Sigmoid colon (tissue), 7 donors: ENCODE data around the gene UGT1A10. TPM values are rescaled to one million over a fixed set of nuclear protein-coding genes. Genes with fewer than 3 reads are reported as not detected.
A peak's percentile ranks its signal among the peaks of the same experiment; 100 is the strongest.

Experiments used
- DNase-seq: peaks from one replicate; pipeline ENCODE4 v3.0.0-alpha.2; 2019
- H3K27ac ChIP-seq, 4 donors: fragments of 200-600 bp; sonication (generic); one replicate each; pipeline ENCODE4 v1.5.1; 2016 to 2019; ENCODE audit warnings: mild to moderate bottlenecking in 1 of 4
- H3K27me3 ChIP-seq, 3 donors: fragments of 200-600 bp; sonication (generic); one replicate each; pipeline ENCODE4 v1.5.1; 2019; ENCODE audit warnings: mild to moderate bottlenecking in 1 of 3
- H3K36me3 ChIP-seq, 4 donors: fragments of 200-600 bp; sonication (generic); one replicate each; pipeline ENCODE4 v1.5.1; 2016 to 2019
- H3K4me1 ChIP-seq, 4 donors: fragments of 200-600 bp; sonication (generic); one replicate each; pipeline ENCODE4 v1.5.1; 2017 to 2019
- H3K4me3 ChIP-seq, 4 donors: fragments of 200-600 bp; sonication (generic); one replicate each; pipeline ENCODE4 v1.5.1; 2017 to 2019; ENCODE audit warnings: mild to moderate bottlenecking in 2 of 4, moderate library complexity in 1 of 4
- H3K9me3 ChIP-seq, 4 donors: fragments of 200-600 bp in 3 of 4; sonication (generic) in 3 of 4; one replicate each; pipeline versions ENCODE4 v1.5.1 to v1.6.1; 2013 to 2019
- CTCF ChIP-seq, 4 experiments: fragments of 450-650 bp in 3 of 4; fragments of 200-600 bp in 1 of 4; IDR thresholded peaks; one replicate each; pipeline ENCODE4 v1.5.1; 2016 to 2019; ENCODE audit warnings: antibody characterized with exemption in 4 of 4, mild to moderate bottlenecking in 3 of 4, moderate library complexity in 2 of 4
- EP300 ChIP-seq, 4 donors: sonication (generic); formaldehyde crosslinking; IDR thresholded peaks; one replicate each; pipeline ENCODE4 v1.6.1; 2017; ENCODE audit warnings: antibody characterized with exemption in 4 of 4
- POLR2A ChIP-seq, 2 donors: fragments of 450-650 bp; IDR thresholded peaks; one replicate each; pipeline ENCODE4 v1.6.1; 2016; ENCODE audit warnings: antibody characterized with exemption in 2 of 2, mild to moderate bottlenecking in 2 of 2, moderate library complexity in 2 of 2
- POLR2AphosphoS5 ChIP-seq, 4 donors: sonication (generic); formaldehyde crosslinking; IDR thresholded peaks; one replicate each; pipeline ENCODE4 v1.6.1; 2017; ENCODE audit warnings: antibody characterized with exemption in 4 of 4
- WGBS, 2 donors: extraction: QIAGEN DNeasy Blood & Tissue Kit; methylation state at CpG; one replicate each; pipeline ENCODE4 v1.1.7; 2013; 5-methylcytosine and 5-hydroxymethylcytosine counted together
- intact Hi-C: fragments of 100-400 bp; cut with DNase I; formaldehyde crosslinking; loops from one replicate; pipeline ENCODE4 v1.15.1; 2023
- polyA plus RNA-seq, 3 donors: library from polyadenylated mRNA; stranded (reverse); fragments of 200-250 nt; gene quantifications; one replicate each; pipeline ENCODE4 v1.2.3, GENCODE V29; 2013
- total RNA-seq, 4 donors: library from RNA; depleted of rRNA; stranded (reverse); fragments of >200 nt; gene quantifications; one replicate each; pipeline ENCODE4 v1.1.0, GENCODE V29; 2016
- donor health status: healthy with polysubstance abuse.
- donor health status: Bipolar disorder and iron deficiency.
- donor health status: healthy.

Gene UGT1A10
- total and polyA plus RNA-seq, 7 donors, result 10.8 to 27.3 (median 19.7) TPM; not detected in 4

DNA sequence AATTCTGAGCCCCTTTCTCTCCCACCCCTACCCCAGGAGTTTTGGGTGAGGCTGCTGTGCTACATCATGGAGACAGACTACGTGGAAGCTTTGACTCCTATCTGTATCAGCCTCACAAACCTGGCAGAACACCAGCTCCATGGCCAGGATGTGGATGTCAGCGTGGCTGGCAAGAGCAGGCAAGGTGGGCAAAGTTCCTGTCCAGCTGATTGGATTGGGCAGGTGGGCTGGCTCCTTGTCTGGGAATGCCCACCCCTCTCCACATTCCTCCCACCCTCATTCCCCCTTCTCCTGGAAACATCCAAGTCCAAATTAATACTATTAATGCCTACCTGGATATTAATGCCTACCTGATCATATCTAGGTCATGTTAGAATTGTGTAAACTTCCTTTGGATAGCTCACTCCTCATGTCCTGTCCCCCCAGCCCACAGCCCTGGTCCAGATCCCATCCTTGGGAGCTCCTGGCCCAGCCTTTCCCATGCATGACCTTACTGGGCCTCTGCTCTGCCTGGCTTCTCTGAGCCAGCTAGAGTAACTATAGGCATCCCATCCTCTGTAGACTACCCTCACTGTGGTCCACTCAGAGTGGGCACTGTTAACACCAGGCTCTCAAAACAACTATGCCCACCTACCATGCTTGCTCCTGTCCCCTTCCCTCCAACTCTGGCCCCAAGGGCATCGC, 166.0 kb downstream of the UGT1A10 start:
- Histone ChIP-seq H3K4me3 (no peak overlapping the region), H3K27ac (no peak overlapping the region), H3K27me3 (no peaks in the 10 kb centered on the region), H3K9me3 (no peaks in the 10 kb centered on the region), H3K4me1 (no peaks in the 10 kb centered on the region), H3K36me3 (no peaks in the 10 kb centered on the region)
- no peak for DNase-seq
- intact Hi-C loops, result no loop called here
- no peak for TF ChIP-seq CTCF (IDR thresholded peaks at IDR 0.05)
- TF ChIP-seq POLR2A (IDR thresholded peaks at IDR 0.05), result no peak
- WGBS, 2 donors, result 78 to 82% methylated on average over 3 of the region's 3 CpGs

GRCh38 chr2:233803292-233803911, 167.2 kb downstream of the UGT1A10 start:
- no peak for DNase-seq

DNA sequence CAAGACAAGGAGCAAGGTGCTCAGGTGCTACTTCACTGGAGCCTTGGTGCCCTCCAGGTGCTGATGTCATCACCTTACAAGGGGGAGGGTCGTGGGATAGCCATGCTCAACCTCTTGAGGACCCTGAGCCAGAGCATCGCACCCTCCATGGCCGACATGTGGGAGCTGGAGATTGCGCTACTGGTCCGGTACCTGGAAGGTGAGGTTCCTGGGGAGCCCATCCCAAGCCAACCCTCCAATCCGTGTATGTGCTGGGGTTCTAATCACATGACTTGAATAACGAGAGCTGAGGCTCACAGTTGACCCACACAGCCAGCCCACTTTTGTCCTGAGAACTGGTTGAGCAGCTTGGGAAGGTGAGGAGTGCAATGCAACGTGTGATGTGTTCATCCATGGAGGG, 167.7 kb downstream of the UGT1A10 start:
- DNase-seq, result peak; percentile 43
- no peaks in the 10 kb centered on the region for H3K9me3 ChIP-seq
- WGBS, 2 donors, result 66 to 75% methylated on average over 8 of the region's 8 CpGs

More at GRCh38 chr2:233803292-233803911, 167.2 kb downstream of the UGT1A10 start:
- H3K27ac ChIP-seq, result no peak overlapping the region
- no peak overlapping the region for H3K4me3 ChIP-seq
- TF ChIP-seq EP300 (IDR thresholded peaks at IDR 0.05) (no peak), POLR2AphosphoS5 (IDR thresholded peaks at IDR 0.05) (no peak), POLR2A (IDR thresholded peaks at IDR 0.05) (no peak), CTCF (IDR thresholded peaks at IDR 0.05) (no peak)
- no peaks in the 10 kb centered on the region for H3K4me1 ChIP-seq
- no peaks in the 10 kb centered on the region for H3K36me3 ChIP-seq
- WGBS, 2 donors, result 71 to 76% methylated on average over 2 of the region's 2 CpGs
- intact Hi-C loops, result no loop called here
- no peaks in the 10 kb centered on the region for H3K9me3 ChIP-seq
- no peaks in the 10 kb centered on the region for H3K27me3 ChIP-seq

DNA sequence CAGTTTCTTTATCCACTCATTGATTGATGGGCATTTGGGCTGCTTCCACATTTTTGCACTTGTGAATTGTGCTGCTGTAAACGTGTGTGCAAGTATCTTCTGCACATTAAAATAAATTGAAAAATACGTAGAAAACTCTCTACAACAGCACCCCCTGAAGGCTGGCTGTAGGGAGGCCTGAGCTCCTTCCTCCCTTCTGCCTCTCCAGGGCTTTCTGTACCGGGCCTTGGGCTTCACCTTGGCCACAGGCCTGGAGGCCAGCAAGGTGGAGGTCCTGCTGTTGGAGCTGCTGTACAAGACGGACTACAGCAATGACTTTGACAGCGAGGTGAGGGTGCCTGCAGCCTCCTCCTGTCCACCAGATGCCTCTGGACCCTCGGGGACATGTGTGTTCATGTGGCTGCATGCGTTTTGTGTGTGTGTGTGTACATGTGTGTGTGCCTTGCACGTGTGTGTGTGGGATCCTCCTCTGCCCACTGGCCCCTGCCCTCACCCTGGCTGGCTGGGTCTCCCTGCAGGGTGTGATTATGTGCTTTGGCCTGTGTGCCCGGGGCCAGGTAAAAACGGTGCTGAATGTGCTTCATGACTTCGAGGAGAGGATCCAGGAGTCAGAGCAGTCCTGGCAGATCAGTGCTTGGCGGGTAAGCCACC, 171.1 kb downstream of the UGT1A10 start:
- TF ChIP-seq EP300 (IDR thresholded peaks at IDR 0.05) (no peak), POLR2AphosphoS5 (IDR thresholded peaks at IDR 0.05) (no peak), POLR2A (IDR thresholded peaks at IDR 0.05) (no peak), CTCF (IDR thresholded peaks at IDR 0.05) (no peak)
- intact Hi-C loops, result no loop called here
- WGBS, 2 donors, result 74 to 80% methylated on average over 12 of the region's 12 CpGs
- H3K4me3 ChIP-seq, result no peak overlapping the region
- no peaks in the 10 kb centered on the region for H3K9me3 ChIP-seq
- H3K27ac ChIP-seq, result no peak overlapping the region
- H3K36me3 ChIP-seq, result no peaks in the 10 kb centered on the region
- H3K27me3 ChIP-seq, result peaks cover 0 to 5% (median 0%) of the 10 kb centered on the region in 3 donors
- peak; percentile 46 for DNase-seq
- no peaks in the 10 kb centered on the region for H3K4me1 ChIP-seq

More for the DNA sequence above, 167.7 kb downstream of the UGT1A10 start:
- no peaks in the 10 kb centered on the region for H3K4me1 ChIP-seq
- no peaks in the 10 kb centered on the region for H3K36me3 ChIP-seq
- H3K27me3 ChIP-seq, result peaks cover 0 to 5% (median 0%) of the 10 kb centered on the region in 3 donors
- H3K4me3 ChIP-seq, result no peak overlapping the region
- H3K27ac ChIP-seq, result no peak overlapping the region
- intact Hi-C loops, result no loop called here
- TF ChIP-seq POLR2AphosphoS5 (IDR thresholded peaks at IDR 0.05) (no peak), EP300 (IDR thresholded peaks at IDR 0.05) (no peak), POLR2A (IDR thresholded peaks at IDR 0.05) (no peak), CTCF (IDR thresholded peaks at IDR 0.05) (no peak)
